Measurements from ENCODE around the gene PSMD11.
"Not testable (repeated sequence)": the region's sequence is repeated elsewhere in the genome, so short reads cannot be mapped to it uniquely, and the experiment has no call there.

Gene PSMD11

DNA sequence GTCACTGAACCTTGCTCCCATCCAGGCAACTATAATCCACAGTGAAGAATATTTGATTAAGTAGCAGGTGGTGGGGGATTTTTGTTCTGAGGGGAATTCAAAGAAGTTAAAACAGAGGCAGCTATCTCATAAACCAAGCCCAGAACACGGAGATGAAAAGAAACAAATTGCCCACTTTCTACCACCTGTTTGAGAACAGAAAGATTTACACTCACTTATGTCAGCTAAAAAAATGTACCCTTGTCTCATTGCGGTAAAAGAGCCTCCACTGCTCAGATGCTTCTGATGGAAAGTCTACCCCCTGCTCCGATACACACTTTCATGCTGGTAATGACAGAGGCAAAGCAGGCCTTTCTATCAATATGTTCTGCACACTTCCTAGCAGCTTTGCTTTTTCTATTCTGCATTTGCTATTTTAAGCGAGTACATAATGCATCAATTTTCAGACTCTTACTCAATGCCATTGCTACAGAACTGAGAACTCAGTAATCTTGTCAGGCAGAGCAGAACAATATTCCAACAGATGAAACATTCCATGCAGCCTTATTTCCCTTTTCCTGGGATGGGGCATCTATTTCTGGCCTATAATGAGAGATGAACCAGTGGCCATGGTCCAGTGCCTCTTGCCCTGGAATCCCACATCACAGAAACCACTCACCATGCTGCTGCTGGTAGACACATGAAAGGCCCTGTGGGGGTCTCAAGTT, 71.5 kb downstream of the PSMD11 start:
- no peak for DNase-seq

DNA sequence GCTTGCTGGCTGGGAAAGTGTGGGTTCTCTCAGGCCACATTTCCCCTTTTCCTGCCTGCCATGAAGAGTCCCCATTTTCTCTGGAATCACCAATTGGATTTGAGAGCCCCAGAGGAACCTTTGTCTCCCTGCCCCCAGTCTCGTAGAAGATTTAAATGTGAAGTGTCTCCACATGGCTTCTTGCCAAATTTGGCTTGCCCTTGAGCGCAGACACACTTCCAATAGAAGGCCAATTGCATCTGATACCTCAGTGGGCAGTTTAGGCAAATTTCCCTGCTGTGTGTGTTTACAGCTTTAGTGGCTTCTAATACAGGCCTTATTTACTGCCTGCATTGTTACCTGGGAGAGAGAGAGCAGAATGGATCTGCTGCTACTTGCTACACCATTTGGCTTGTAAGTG, 72.1 kb downstream of the PSMD11 start:
- peak; percentile 24 for DNase-seq

DNA sequence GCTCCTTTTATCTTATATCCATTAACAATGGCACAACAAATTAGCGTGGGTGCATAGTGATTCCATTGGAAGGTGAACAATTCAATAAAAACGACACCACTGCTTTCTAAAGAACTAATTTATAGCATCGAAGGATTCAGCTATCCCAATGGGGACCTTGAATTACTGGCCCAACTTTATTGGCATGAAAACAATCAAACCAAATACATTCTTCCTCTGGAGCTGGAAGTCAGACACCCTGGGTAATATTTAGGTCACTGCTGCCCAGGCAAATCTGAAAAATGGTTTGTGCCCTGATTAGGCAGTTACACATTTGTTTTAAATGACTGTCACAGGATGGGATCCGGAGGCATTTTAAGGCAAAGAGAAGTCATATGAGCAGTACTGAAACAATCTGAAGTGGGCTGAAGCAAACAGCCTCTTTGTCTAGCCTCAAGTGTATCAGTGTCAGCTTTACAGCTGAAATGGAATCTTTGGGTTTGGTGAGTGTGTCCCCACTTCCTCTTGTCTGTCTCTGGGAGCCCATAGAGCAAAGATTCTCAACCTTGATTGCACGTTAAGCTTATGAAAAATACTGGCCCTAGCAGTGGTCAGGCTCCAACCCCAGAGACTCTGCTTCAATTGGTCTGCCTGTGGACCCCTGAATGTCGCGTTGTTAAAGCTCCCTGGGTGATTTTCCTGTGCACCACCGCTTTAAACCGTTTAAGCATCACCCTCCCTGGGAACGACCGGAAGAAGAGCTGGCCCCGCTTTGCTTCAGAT, 72.8 kb downstream of the PSMD11 start:
- no peak for DNase-seq

DNA sequence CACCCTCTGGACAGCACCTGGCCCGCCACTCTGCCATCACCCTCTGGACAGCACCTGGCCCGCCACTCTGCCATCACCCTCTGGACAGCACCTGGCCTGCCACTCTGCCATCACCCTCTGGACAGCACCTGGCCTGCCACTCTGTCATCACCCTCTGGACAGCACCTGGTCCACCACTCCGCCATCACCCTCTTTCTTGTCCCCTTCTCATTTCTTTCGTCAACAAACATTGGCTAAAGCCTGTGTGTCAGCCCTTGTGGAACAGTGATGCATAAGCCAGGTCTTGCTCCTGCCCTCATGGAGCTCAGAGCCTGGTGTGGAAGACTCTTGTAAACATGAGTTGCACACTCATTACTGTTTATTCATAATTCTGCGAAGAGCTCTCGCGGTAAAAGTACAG, 73.7 kb downstream of the PSMD11 start:
- no peak for DNase-seq

DNA sequence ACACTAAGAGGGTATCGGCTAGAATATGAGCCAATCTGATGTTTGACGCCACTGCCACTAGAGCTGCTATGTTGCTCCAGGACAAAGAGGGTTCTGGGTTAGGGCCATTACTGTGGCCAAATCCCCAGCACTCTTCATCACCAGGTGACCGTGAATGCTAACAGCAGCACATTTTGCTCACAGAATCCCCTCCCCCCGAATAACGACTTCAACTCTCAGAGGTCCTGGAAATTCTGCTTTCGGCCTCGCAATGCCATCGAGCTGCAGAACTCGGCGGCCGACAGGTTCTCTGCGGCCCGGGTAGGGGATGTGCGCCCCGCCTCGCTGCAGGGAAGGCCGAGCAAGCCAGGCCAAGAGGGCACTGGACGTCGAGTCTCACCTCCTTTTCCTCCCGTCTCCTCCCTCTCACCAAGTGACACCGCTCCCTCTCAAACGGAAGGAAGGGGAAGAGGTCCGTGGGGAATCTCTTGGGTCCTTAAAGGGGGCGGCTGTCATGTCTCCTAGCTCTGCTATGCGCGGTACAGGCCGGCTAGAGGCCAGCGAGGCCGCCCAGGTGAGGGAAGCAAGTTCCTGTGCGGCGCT, 74.4 kb downstream of the PSMD11 start:
- DNase-seq: no peak

DNA sequence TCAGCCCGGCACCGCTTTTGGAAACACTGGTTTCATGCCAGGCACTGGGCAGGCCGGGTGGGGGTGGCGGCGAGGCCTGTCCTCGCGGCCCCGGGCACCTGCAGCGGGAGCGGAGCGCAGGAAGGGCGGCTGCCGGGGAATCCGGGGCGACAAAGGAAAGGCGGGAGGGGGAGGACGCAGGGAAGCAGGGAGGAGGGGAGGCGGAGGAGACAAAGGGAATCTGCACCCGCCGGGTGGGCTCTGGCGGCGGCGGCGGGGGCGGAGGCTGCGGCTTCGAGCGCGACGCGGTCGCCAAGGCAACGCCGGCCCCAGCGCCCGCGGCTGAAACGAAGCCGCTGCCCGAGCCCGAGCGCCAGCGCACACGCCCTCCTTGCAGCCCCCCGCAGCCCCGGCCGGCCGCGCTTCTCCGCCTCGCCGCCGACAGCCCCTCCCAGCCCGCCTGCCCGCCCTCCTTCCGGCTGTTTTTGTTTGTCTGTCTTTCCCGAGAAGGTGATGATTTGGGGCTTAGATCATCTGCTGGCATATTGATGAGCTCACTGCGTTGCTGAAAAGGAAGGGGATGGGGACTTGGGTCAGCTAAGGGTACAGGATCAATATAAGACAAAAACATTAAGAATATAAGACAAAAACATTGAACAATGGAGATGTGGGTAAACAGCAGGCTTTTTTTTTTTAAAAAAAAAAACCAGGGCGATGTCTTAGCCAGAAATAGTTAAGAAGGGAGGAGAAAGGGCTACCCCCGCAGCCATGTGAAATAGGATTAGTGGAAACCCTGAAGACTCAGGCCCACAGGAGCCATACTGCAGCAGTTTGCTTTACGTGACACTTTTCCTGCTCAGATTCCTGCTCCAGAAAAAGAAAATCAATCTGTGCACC, 75.2 kb downstream of the PSMD11 start:
- DNase-seq: peak; percentile 87

DNA sequence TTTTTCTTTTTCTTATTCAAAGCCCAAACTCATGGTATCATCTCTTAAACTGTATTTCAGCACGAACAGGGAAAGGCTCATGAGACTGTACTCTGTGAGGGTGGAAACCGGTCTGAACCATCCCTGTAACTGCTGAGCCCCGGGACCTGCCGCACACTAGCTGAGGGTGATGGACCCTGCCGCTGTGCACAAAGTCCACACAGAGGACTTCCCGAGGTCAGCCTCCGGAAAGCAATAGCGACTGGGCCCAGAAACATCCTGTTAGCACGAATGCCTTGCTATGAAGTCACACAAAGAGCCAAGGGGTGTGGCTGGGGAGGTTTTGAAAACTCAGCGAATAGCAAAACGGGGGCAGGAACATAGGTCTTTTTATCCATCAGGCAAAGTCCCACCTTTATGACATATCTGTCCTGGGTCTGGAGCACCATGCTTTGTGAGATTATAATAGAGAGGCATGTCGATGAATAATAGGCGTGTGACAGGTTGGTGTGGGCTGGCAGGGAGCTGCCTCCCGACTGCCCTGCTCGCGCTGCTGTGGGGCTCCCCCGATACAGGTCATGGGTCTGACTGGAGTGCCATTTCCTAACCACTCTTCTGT, 75.9 kb downstream of the PSMD11 start:
- DNase-seq: peak; percentile 43

DNA sequence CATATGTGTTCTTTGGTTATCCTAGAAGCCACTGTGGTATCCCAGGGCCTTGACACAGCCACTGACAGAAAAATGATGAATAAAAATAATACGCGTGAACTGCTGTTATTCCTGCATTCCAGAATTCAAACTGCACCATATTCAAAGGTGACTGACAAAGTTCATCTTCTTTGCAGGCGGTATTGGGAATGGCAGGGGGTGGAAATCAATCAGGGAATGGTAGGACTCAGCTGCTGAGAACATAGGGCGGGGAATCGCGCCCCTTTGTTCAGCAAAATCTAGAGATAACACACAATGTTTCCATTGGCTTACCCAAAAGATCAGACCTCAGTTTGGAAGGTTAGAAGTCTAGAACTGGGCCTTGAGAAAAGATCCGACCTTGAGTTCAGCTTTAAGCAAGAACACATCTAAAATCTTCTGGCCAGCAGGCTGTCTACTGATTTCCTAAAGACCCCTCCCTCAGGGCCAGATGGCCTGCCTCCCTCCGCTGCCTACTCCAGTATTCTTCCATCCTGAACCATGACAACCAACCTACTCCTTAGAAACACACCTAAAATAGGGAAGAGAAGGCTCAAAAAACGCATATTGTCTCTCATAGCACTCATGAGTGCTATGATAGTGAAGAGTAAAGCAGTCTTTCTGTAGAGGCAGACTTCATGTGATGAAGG, 76.6 kb downstream of the PSMD11 start:
- DNase-seq: peak; percentile 66

DNA sequence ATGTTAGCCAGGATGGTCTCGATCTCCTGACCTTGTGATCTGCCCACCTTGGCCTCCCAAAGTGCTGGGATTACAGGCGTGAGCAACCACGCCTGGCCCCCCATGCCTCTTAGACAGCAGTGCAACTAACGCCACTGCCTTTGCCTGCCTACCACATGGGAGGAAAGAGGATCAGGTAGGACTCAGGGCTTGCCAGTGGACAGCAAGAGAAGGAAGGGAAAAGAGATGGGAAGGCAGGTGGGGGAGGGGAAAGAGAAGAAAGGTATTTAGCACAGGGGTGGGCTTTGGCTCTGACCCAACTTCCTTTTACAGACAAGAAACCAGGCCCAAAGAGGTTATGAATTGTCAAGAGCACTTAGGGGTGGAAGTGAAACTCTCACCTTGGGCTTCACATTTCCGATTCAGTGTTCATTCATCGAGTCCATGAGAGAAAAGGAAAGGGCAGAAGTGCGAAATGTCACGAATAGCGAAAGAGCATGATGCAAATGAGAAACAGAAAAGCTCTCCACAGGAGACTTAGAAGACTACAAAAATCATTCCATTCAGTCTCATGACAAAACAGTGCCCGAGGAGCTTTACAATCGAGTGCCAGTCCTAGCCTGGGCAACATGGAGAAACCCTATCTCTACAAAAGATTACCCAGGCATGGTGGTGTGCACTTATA, 78.8 kb downstream of the PSMD11 start:
- no peak for DNase-seq

DNA sequence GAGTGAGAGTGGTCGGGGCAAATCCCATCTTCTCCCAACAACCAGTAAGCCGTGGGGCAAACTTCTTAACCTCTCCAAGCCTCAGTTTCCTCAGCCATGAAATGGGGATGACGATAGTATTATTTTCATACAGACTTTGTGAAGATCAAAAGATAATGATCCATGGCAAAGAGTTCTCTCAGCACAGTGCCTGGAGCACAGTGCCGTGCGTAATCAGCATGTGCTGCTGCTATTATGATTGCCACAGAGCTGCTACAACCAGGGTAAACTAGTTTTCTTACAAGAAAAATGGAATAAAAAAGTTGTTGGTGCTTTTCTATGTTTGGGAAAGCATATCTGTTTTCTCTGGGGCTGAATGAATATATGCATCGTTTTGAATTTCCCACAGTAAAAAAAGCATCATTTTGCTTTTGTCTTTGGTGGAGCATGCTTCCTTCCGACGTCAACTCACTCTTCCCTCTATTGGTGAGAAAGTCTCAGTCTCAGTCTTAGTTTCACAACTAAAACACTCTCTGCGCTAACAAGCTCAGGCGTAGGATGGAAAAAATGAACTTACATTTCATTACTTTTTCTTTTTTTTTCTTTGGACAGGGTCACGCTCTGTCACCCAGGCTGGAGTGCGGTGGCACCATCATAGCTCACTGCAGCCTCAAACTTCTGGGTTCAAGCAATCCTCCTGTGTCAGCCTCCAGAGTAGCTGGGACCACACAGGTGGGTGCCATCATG, 79.7 kb downstream of the PSMD11 start:
- DNase-seq: no peak

DNA sequence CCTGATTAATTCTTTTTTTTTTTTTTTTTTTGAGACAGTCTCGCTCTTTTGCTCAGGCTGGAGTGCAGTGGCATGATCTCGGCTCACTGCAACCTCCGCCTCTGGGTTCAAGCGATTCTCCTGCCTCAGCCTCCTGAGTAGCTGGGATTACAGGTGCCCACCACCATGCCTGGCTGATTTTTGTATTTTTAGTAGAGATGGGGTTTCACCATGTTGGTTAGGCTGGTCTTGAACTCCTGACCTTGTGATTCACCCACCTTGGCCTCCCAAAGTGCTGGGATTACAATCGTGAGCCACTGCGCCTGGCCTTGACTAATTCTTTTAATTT, 80.2 kb downstream of the PSMD11 start:
- DNase-seq: not testable (repeated sequence)

DNA sequence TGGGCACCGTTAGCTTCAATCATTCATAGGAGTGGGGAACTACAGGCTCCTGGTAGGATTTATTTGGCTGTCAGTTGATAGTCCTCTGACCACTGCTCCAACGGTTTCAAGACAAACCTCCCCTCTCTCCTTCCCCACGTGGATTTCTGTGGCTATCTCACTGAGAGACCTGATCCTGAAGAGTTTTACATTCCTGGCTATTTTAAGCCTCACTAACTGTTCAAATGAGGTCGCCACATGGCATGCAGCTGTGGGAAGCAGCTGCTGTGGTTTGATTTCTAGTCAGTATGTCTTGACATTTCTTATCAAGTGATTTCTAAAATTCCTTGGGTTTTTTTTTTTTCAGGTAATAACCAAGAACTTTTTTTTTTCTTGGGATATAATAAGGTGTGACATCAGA, 80.8 kb downstream of the PSMD11 start:
- peak; percentile 22 for DNase-seq

DNA sequence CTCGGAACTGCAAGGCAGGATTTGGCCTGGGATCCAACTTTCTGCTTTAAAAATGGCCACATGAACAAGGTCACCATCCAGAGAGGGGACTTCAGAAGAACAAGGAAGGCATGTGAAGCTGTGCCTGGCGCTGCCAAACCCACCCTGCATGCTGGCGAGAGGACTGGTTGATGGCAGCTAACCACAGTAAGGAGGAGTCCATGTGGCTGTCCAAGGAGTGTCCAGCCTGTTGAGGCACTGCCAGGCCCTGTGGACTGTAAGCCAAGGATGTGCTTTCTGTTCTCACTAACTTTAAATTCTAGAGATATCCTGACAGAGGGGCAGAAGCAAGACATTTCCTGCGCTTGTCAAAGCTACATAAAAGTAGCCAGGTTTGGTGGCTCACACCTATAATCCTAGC, 82.8 kb downstream of the PSMD11 start:
- DNase-seq: no peak

DNA sequence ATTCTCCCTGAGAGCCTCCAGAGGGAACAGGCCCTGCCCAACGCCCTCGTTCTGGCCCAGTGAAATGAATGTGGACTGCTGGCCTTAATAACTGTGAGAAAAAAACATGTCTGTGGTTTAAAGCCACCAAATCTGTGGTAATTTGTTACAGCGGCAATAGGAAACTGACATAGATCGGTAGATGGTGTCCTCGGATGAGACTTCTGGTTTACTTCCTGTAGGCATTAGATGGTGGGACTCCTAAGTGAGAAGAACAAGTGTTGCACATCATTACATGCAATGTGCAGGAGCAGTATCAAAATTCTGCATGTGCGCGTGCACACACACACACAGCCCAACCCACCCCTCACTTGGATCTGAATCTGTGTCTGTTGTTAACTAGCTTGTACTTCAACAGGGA, 84.5 kb downstream of the PSMD11 start:
- DNase-seq: no peak

DNA sequence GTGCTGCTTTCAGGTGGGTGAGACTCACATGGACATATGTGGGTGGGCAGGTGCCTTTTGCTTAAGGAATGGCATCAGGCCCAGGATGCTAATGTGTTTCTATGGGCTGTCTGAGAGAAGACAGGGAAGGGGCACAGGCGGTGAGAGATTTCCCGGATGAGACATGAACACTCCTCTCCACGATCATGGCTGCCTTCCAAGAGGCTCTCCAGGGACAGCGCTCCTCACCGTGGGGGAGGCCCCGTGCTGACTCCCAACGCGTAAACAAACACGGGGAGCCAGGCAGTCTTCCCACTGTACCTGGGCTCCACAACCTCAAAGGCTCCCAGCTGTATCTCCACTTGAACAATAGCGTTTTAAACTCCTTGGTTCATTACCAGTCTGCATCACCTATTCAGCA, 85.3 kb downstream of the PSMD11 start:
- peak; percentile 94 for DNase-seq

Measured in NCI-H2171 treated with DMSO at 0.1 percent for 48 hours (cell line).